Activated T-cell treated with anti-CD3 and anti-CD28 coated beads for 48 hours (primary cell): ENCODE measurements around the gene PIEZO1.
"Not testable (repeated sequence)": the region's sequence is repeated elsewhere in the genome, so short reads cannot be mapped to it uniquely, and the experiment has no call there.

Source experiments
- DNase-seq: peaks from one replicate; pipeline ENCODE4 v3.0.0-alpha.2; 2020; ENCODE audit warnings: low read depth

Gene PIEZO1

DNA sequence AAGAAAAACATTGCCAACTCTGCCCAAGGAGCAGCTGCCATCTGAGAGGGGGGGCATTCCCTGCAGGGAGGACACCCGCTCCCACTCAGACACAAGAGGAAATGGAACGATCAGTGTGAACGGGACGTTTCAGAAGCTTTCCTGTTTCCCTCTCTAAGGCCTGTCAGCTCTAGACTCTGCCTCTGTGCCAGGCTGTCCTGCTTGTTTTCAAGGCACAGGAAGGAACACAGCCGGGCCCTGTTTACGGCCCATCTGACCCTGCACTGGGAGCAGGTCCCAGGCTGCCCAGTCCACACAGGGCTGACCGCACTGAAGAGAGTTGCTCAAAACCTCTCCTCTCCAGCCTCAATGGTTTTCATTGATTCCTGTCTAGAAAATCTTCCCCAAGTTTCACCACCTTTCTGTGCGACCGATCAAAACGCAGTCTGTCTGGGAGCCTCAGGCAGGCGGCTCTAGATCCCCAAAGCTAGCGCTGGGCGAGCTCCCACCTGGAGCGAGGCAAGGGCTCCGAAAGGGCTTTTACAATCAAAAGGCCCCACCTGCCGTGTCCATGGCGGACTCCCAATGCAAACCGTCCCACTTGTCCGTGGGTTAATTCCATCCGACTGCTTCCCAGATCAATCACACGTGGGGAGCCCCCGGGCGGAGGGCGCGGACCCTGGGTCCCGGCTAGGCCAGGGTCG, 1.5 kb downstream of the PIEZO1 start:
- no peak for DNase-seq

DNA sequence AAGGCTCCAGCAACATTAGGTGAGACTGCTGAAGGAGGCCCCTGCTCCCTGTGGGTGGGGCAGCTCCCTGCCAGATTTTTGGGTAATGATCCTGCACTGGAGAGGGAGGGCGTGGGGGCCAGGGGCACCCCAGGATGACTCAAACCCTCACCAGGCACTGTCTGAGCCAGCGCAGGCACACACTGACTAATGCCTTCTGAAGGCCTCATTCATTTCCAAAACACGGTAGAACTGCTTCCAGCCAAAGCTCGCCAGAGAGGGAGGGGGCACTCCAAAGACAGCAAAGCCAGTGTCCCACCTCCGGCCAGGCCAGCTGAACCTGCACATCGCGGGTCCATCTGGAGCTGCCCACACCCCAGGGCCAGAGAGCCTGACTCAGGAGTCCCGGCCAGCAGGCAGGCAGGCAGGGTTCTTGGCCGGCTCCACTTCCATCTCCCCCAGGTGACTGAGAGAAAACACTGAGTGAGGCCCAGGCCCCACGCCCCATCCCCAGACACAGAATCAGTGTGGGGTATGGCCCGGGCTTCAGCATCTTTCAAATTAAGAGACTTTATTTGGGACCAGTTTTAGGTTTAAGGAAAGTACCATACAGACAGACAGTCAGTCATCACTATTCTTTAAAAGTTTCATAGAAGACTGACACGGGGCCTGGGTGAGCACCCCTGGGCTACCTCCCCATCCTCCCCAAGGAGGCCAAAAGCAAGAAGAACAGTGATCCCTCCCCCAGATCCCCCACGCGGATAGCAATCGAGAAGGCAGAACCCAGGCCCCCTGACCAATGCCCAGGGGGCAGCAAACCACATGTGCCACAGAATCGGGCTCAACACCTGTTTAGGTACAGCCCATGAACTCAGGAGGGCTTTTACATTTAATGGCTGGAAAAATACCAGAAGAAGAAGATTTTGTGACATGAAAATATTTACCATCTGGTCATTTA, 2.3 kb downstream of the PIEZO1 start:
- DNase-seq = peak; percentile 82

DNA sequence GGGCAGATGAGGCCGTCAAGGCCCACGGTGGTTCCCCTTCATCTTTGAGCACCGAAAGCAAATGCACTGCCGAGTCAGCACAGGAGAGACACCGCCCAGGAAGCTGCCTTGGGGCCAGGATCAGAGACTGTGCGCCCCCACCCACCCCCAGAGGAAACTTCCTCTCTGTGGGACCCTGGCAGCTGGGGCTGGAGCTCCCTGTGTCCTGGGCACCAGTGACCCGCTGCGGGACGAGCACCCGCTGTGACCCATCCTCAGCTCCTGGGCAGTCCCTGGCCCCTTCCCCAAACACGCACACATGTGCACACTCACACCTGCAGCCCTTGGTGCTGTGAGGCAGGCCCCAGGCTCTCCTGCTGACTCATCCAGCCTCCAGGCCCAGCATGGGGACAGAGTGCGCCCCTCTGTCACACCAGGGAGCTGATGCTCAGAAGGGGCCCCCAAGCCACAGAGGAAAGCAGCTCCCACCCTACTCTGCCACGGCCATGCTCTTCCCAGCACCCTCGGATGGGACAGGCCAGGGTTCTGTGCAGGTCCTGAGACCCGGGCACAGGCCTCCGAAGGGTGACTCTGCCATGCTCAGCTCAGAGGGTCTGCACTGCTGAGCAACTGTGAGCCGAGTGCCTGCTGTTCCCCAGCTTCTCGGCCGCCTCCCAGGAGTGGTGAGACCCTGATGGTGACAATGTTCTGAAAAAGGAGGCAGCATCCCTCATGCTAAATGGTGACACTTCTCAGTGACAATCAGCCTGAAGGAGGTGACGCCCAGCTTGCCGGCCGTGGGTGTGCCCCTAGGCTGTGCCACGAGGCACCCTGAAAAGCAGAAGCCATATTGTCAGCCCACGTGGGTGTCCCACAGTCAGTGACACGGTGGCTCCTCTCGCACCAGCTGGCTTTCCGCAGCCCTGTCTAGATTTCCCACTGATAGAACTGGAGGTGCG, 3.6 kb downstream of the PIEZO1 start:
- DNase-seq = peak; percentile 69

DNA sequence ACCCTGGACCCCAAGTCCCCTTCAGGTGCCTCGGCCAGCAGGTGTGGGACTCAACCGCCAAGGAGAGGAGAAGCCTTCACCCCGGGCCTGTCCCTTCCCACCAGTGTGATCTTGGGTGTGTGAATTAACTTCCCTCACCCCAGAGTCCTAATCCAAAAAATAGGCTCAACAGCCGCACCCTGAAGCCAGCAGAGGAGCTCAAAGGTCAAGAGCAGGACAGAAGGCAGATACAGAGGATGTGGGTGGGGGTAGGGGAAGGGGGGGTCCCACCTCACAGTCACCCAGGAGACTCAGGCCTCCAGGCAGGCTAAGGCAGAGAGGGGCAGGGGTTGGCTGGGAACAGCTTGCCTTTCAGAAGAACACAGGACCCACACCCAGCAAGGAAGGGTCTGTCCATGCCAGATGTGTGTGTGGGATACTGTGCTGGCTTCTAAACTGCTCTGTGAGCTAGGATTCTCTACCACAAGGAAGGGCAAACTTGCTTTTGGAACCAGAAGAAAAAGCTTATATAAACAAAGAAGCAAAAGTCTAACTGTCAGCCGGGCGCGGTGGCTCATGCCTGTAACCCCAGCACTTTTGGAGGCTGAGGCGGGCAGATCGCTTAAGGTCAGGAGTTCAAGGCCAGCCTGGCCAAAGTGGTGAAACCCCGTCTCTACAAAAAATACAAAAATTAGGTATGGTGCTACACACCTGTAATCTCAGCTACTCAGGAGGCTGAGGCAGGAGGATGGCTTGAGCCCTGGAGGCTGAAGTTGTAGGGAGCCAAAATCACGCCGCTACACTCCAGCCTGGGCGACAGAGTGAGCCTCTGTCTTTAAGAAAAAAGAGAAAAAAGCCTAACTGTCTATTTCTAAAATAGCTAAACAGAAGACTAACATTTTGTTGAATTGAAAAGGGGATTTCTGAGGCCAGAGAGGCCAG, 4.6 kb downstream of the PIEZO1 start:
- DNase-seq = no peak

DNA sequence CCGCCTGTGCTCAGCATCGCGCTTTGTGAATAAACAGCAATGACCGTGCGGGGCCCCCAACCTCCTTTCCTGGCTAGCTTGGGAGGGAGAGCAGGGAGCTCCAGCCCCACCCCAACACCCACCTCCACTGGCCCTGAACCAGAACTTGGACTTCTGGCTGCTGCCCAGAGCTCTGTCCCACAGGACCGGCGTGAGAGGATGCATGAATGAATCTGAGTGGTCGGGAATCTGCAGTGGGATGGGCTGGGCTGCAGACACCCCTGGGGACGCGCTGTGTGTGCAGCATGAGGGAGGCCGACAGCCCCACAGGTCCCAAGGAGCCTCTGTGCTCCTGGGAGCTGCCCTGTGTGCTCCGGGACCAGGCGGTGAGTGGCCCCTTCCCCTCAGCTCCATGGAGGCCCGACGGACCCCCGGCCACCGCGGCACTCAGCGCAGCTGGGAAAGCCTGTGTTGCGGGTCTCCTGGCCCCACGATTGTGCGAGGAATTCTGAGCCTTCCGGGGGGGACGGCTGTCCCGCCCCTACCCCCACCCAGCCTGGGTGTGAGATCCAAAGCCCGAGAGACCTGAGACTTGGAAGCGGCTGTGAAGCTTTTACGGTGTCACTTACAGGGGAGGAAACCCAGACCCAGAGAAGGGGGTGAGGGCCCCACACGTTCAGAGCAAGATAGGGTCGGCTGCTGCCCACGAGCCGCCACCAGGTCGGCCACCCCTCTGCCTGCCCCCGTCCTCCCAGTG, 5.4 kb downstream of the PIEZO1 start:
- DNase-seq = no peak

DNA sequence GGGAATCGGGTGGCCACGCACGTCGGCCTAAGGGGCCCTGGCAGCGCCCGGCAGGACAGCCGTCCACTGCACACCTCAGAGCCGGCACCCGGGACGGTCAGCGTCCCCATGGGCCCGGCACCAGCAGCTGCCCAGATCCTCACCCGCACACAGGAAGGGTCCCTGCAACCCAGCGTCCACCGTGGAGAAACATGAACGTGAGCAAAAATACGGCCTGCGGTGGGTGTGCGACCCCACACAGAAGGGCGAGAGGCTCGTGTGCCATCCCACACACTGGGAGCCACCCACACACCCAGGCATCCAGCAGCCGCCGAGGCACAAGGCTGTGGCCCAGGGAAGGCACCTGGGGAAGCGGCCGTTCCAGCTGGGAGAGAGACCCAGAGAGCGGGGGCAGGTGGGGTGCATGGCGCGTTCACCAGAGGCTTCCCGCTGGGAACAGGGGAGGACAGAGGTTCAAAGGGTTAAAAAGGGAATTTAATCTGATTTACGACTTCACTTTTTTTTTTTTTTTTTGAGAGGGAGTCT, 6.4 kb downstream of the PIEZO1 start:
- DNase-seq = no peak

DNA sequence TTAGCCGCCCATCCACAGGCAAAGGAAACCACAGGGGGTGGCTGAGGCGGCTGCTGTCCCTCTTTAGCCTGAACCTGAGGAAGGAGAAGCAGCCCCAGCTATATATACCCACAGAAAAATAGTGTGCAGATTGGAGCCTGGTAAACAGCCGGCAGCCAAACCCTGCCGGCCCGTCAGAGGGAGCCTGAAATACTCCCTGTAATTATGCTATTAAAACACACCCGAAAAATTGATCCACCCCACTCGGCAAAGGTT, 6.8 kb downstream of the PIEZO1 start:
- no peak for DNase-seq

DNA sequence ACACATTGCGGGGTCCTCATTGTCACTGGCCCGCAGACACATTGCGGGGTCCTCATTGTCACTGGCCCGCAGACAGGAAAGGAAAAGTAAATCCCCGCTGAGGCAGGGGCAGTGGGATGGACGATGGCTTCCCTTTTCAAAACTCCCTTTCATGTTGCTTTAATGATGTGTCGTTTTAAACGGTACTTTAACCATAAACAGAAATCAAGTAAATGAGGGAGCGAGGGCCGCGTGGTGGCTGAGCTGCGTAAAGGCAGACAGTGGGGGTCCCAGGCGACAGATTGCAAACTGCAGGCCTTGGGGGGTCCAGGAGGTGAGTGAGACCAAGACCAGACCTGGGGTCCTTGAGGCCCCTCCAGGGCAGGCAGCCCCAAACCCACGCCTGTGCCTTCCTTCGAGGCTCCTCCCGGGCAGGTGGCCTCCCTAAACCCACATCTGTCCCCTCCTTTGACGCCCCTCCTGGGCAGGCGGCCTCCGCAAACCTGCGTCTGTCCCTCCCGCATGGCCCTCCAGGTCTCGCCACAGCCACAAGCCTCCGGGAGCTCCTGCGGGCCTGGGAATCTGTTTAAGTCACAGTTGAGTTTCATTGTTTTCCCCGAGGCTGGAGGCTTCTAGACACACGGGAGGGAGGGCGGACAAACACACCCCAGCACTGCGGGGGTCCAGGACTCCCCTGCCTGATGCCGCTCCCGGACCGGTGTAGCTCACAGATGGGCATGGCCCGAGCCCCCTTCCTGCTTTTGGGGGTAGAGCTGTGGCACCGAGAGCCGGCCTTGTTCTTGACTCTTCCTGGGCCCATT, 7.3 kb downstream of the PIEZO1 start:
- no peak for DNase-seq

DNA sequence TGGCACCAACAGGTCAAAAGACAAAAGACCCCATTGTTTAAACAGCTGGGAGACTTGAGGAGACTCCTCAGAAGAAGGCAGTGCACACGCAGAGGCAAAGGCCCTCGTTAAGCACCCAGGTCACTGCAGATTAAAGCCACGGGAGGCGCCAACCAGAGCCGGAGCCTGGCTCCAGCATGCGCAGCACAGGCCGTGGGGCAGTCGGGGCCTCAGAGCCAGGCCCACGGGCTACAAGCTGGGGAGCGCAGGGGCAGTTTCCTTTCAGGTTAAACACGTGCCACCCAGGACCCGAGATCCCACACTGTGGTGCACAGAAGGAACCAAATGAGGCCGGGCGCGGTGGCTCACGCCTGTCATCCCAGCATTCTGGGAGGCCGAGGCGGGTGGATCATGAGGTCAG, 9.2 kb downstream of the PIEZO1 start:
- no peak for DNase-seq

DNA sequence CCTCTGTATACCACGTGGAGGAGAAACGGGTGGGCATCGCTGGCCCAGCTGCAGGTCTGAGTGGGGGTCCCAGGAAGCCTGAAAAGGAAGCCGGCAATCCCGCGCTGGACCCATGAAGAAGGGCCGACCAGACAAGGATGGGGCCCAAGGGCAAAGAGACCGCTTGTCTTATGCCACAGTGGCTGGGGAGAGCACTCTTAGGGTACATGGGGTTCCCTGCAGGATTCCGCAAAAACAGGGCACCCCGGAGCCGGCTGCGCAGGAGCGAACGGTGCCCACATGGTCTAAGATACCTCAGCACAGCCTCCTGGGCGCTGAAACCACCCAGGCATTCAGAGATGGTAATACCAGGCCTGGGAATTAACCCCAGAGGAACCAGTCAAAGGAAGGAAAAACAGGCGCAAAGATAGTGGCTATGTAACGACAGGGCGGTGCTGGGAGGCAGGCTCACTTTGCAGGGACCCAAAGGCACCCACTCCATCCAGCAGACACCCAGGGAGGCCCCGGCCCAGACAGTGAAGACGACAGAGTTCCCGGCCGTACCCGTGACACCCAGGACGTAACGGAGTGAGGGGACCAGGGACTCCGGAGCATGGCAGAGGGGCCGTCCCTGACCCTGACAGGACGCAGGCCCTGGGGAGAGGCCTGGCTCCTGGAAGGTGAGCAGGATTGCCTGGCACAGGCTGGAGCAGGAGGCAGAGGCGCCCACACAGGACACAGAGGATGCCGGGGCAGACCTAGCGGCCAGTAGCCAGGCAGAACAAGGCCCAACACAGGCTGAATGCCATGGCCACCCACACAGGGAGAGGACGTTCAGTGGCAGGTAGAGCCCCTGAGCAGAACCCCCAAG, 10.3 kb downstream of the PIEZO1 start:
- no peak for DNase-seq

DNA sequence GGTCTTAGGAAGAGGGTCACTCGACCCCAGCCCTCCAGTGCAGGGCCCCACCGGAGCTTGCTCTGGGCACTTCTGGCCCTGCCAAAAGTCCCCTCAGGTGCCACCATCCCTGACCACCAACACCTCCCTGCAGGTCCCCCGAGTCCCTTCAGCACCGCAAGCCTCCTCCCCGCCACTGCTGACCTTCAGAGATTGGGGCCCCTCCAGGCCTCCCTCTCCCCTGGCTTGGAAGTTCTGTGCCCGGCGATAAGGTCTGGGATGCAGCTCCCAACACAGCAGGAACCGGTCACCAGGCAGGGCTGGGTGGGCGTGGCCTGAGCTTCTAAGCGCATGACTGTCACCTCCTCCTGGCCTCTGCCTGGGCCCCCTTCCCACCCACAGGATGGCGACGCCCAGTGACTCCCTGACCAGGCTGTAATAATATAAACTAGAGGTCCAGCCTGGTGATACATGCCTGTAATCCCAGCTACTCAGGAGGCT, 11.2 kb downstream of the PIEZO1 start:
- no peak for DNase-seq

DNA sequence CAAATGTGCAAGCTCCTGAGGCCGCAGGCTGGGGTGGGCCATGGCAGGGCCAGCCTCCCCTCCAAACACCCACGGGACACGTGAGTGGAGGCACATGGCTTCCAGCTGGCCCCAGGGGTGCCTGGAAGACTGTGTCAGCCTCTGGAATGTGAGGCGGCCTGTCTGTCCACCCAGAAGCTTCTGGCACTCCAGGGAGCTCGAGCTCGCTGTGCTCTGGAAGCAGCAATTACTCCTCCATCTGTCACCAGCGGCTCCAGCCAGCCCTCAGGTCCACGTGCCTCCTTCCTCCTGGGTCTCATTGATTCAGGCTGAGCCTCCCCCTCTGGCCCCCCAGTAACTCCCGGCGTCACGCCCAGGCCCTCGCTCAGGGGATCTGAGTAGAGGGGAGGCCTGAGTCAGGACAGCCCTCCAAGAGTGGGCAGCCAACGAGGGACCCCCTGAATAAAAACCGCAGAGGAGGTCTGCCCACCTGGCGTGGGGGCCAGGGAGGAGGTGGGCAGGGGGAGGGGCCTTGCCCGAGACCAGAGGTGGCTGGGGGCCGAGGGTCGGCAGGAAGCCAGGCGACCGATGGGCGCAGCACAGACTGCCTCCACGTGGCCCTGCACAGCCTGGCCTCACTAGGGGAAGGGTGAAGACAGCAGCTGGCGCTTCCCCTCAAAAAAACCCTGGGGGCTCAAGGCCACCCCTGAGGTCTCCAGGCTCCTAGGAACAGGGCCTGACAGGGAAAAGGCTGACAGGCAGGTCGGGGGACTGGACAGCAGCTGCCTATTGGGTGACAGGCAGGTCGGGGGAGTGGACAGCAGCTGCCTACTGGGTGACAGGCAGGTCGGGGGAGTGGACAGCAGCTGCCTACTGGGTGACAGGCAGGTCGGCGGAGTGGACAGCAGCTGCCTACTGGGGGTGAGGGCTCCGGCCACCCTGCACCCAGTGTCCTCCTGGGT, 11.9 kb downstream of the PIEZO1 start:
- DNase-seq = no peak

DNA sequence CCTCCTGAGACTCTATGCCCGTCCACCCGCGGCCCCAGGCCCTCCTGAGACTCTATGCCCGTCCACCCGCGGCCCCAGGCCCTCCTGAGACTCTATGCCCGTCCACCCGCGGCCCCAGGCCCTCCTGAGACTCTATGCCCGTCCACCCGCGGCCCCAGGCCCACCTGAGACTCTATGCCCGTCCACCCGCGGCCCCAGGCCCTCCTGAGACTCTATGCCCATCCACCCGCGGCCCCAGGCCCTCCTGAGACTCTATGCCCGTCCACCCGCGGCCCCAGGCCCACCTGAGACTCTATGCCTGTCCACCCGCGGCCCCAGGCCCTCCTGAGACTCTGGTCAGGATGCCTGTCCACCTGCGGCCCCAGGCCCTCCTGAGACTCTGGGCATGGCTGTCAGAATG, 13.2 kb downstream of the PIEZO1 start:
- not testable (repeated sequence) for DNase-seq

DNA sequence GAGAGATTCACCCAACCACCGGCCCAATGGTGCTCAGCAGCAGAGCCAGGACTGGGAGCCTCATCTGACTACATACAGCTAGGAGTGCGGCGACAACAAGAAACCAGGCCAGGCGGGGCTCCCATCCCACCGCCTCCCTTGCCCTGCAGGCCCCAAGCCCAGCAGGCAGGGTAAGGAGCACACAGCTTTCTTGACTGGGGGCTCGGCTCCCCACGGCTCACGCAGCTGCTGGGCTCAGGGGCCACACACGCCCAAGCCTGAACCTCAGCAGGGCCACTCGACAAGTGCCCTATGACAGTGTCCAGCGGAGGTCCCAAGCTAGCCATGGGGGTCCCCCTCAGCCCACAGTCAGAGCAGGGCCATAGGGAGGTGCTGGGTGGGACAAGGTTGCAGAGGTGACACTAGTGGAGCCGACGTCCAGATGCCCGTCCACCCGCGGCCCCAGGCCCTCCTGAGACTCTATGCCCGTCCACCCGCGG, 13.7 kb downstream of the PIEZO1 start:
- no peak for DNase-seq

DNA sequence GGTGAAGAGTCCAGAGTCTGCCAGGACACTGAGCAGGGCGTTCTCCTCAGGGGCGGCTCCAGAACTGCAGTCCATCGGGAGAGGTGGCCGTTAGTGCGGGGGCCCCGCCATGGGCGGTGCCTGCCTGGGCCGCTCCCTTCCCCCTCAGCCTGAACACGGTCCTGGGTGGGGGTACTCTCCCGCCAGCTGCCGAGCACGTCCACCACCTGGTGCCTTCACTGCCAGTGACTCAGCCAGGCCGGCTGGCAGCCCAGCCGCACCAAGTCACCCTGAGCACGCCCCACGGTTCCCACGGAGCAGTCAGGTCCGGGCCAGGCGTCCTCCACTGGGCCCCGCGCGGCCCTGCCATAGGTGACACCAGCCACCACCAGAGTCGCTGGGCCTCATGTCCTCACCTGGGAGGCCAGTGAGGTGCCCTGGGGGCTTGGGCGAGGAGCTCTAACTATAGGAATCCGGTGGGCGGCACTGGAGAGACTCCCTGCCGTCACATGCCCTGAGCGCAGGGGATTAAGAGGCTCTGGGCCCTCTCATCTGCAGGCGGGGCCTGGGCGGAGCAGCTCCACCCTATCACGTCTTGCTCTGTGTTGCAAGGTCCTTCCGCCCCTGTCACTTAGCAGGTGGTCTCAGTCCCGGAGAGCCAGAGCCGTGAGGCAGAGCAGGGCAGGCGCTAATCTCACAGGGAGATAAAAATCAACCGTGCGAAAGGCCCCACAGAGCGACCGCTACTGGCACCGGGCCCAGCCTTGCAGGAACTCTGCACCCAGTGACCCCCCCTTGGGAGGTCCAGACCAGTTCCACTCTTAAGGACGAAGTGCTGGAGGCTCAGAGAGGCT, 14.3 kb downstream of the PIEZO1 start:
- DNase-seq = no peak
